ENCODE data around the gene COL1A1. TPM values are rescaled to one million over a fixed set of nuclear protein-coding genes. Genes with fewer than 3 reads are reported as not detected.
A peak's percentile ranks its signal among the peaks of the same experiment; 100 is the strongest.

The COL1A1 gene
- total and polyA plus RNA-seq, 2 of the 13 experiments (the other 11 are each of a cell fraction or from before 2014, with no cell fraction given) = 0.05 TPM; not detected in 1

GRCh38 chr17:50147841-50148225 lies 53.6 kb downstream of the COL1A1 start (continued):
- TF ChIP-seq, protein P1, sequence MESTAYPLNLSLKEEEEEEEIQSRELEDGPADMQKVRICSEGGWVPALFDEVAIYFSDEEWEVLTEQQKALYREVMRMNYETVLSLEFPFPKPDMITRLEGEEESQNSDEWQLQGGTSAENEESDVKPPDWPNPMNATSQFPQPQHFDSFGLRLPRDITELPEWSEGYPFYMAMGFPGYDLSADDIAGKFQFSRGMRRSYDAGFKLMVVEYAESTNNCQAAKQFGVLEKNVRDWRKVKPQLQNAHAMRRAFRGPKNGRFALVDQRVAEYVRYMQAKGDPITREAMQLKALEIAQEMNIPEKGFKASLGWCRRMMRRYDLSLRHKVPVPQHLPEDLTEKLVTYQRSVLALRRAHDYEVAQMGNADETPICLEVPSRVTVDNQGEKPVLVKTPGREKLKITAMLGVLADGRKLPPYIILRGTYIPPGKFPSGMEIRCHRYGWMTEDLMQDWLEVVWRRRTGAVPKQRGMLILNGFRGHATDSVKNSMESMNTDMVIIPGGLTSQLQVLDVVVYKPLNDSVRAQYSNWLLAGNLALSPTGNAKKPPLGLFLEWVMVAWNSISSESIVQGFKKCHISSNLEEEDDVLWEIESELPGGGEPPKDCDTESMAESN (CRISPR knock-in tag; conservative IDR thresholded peaks at IDR 0.05) = 0 out of 2 replicates have a peak, but pooled peaks have one; percentile 25
- TF ChIP-seq PHB2 (IDR thresholded peaks at IDR 0.05; ENCODE audit: partially characterized antibody) = no peak
- TF ChIP-seq U2AF2 (IDR thresholded peaks at IDR 0.05; ENCODE audit: low read depth, low read length) = no peak
- TF ChIP-seq PRDM10 (CRISPR knock-in tag; IDR thresholded peaks at IDR 0.05; ENCODE audit: low read depth) = no peak; the same call in 1 of the 2 replicates
- peak; percentile 56 for TF ChIP-seq SALL1 (CRISPR knock-in tag; IDR thresholded peaks at IDR 0.05)
- TF ChIP-seq HNRNPLL (IDR thresholded peaks at IDR 0.05; ENCODE audit: low read depth, low read length, poor library complexity, severe bottlenecking) = no peak
- TF ChIP-seq RARA (CRISPR knock-in tag; IDR thresholded peaks at IDR 0.05) = peak; percentile 66
- peak; percentile 88 for TF ChIP-seq ESRRA (CRISPR knock-in tag; IDR thresholded peaks at IDR 0.05; ENCODE audit: low read depth)
- TF ChIP-seq HBP1 (CRISPR knock-in tag; IDR thresholded peaks at IDR 0.05; ENCODE audit: low read depth) = peak; percentile 63; the same call in 1 of the 2 replicates
- peak in 1 of 2 experiments; percentile 19; a peak in 1 of 4 replicates for TF ChIP-seq EP300 (IDR thresholded peaks at IDR 0.05; ENCODE audit: low read depth in 2 of 2, low read length in 2 of 2)
- TF ChIP-seq EP300 (CRISPR knock-in tag; IDR thresholded peaks at IDR 0.05; ENCODE audit: borderline replicate concordance) = no peak
- peak; percentile 73 for TF ChIP-seq PAXIP1 (CRISPR knock-in tag; conservative IDR thresholded peaks at IDR 0.05)
- no peak for TF ChIP-seq ZNF430 (CRISPR knock-in tag; IDR thresholded peaks at IDR 0.05)
- peak; percentile 54; the same call in 1 of the 2 replicates for TF ChIP-seq ARID4A (CRISPR knock-in tag; IDR thresholded peaks at IDR 0.05; ENCODE audit: borderline replicate concordance)
